Measurements from ENCODE around the gene CDH2.

DNA sequence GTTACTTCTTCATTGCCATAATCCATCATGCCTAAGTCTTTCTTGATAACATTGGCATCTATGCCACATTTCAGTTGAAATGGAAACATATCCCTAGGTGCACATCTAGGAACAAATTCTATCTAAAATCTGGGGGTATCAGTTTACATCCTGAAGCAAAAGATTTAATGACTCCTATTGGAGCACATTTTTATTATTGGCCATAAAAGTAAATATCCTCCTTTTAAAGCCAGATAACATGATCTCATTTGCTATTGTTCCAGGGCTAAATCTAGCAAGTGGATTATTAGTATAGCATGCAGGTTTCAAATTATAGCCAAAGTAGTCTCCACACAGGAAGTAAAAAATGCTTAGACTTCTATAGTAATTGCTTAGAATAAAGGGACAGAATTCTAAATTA, 193.2 kb downstream of the CDH2 start:
- TF ChIP-seq EZH2 (IDR thresholded peaks at IDR 0.05; ENCODE audit: insufficient read depth, poor library complexity, severe bottlenecking) = no peak
- no peak for TF ChIP-seq EZH2phosphoT487 (IDR thresholded peaks at IDR 0.05; ENCODE audit: insufficient read depth, low read depth)
